H1 (cell line): ENCODE measurements around the gene ZDHHC19.

Source experiments
- ATF2 ChIP-seq: IDR thresholded peaks from 2 replicates; pipeline ENCODE4 v1.6.1; 2012; ENCODE audit warnings: low read length, inconsistent platforms
- BCL11A ChIP-seq, 2 experiments: IDR thresholded peaks; one replicate each; pipeline ENCODE4 v1.6.1; 2011; ENCODE audit warnings: low read depth in 2 of 2, low read length in 2 of 2, mild to moderate bottlenecking in 2 of 2
- CHD1 ChIP-seq: IDR thresholded peaks from 2 replicates; pipeline ENCODE4 v1.6.1; 2012; ENCODE audit warnings: low read depth, low read length, improper control_type of control experiment
- CTCF ChIP-seq, 3 experiments: IDR thresholded peaks; 1 replicate in 2 of 3; 2 replicates in 1 of 3; pipeline versions ENCODE4 v1.5.1 to v1.6.1; 2011; ENCODE audit warnings: low read length in 3 of 3, mild to moderate bottlenecking in 3 of 3, inconsistent platforms in 2 of 3, low read depth in 1 of 3, moderate library complexity in 1 of 3; ENCODE audit not compliant: insufficient read depth in 1 of 3; ENCODE audit errors: control extremely low read depth in 1 of 3
- E2F6 ChIP-seq: IDR thresholded peaks from 2 replicates; pipeline ENCODE4 v1.6.1; 2012; ENCODE audit warnings: inconsistent platforms
- GTF2F1 ChIP-seq: IDR thresholded peaks from 2 replicates; pipeline ENCODE4 v1.6.1; 2012; ENCODE audit warnings: low read depth, low read length, improper control_type of control experiment, borderline replicate concordance
- NRF1 ChIP-seq: IDR thresholded peaks from 2 replicates; pipeline ENCODE4 v1.6.1; 2011; ENCODE audit warnings: mild to moderate bottlenecking, low read depth, low read length, improper control_type of control experiment
- PHF8 ChIP-seq: fragments of 200-600 bp; sonication (generic); conservative IDR thresholded peaks from 2 replicates; pipeline ENCODE4 v1.7.1; 2012; ENCODE audit warnings: low read depth, mild to moderate bottlenecking, inconsistent platforms, low read length, moderate library complexity
- SIN3A ChIP-seq, 2 experiments: IDR thresholded peaks in 1 of 2; conservative IDR thresholded peaks in 1 of 2; 2 replicates each; pipeline ENCODE4 v1.6.1; 2011 to 2012; ENCODE audit warnings: low read length in 2 of 2, improper control_type of control experiment in 1 of 2, low read depth in 1 of 2, mild to moderate bottlenecking in 1 of 2
- SP2 ChIP-seq: IDR thresholded peaks from 2 replicates; pipeline ENCODE4 v1.6.1; 2012; ENCODE audit warnings: mild to moderate bottlenecking, low read length, inconsistent platforms

- TF ChIP-seq SIN3A (conservative IDR thresholded peaks at IDR 0.05 in 1 of 2, IDR thresholded peaks at IDR 0.05 in 1 of 2; ENCODE audit: low read depth in 1 of 2, low read length in 2 of 2) (no peak), PHF8 (no peak), BCL11A (IDR thresholded peaks at IDR 0.05; ENCODE audit: low read depth in 2 of 2, low read length in 2 of 2) (no peak), CTCF (IDR thresholded peaks at IDR 0.05; ENCODE audit: control extremely low read depth in 1 of 3, insufficient read depth in 1 of 3, low read depth in 1 of 3, low read length in 3 of 3) (no peak), ATF2 (no peak), GTF2F1 (no peak), SP2 (no peak), E2F6 (no peak), CHD1 (no peak), NRF1 (no peak)
Measured at GRCh38 chr3:196174652-196175051, 36.5 kb downstream of the ZDHHC19 start.
